SU-DHL-6 (cell line): Measurements from ENCODE around the gene LSS.

Experiments
- CTCF ChIP-seq: fragments of 200-600 bp; sonication (generic); IDR thresholded peaks from one replicate; pipeline ENCODE4 v1.5.1; 2017; ENCODE audit warnings: antibody characterized with exemption, mild to moderate bottlenecking, low read length, moderate library complexity; ENCODE audit not compliant: insufficient read depth, poor library complexity, severe bottlenecking
- EZH2phosphoT487 ChIP-seq: fragments of 200-600 bp; sonication (generic), shearing (Covaris generic); conservative IDR thresholded peaks from 2 replicates; pipeline ENCODE4 v1.6.1; 2018; ENCODE audit warnings: mild to moderate bottlenecking, antibody characterized with exemption, low read length, moderate library complexity, mixed read lengths

- TF ChIP-seq CTCF (no peak), EZH2phosphoT487 (no peak)
Measured at GRCh38 chr21:46254208-46254975, 25.8 kb upstream of the LSS start.
